Renal pelvis (tissue), 4 donors: ENCODE measurements around the gene PAX5. TPM values are rescaled to one million over a fixed set of nuclear protein-coding genes. Genes with fewer than 3 reads are reported as not detected.

Source experiments
- DNase-seq: peaks from one replicate; pipeline ENCODE4 v3.0.0-alpha.2; 2013
- polyA plus RNA-seq, 3 donors: library from polyadenylated mRNA; unstranded; fragments of 120-200 nt; gene quantifications; one replicate each; pipeline ENCODE4 v1.2.1, GENCODE V29; 2013; ENCODE audit not compliant: insufficient read length in 3 of 3

Gene PAX5
- polyA plus RNA-seq, 3 donors: 0.05 to 0.27 (median 0.09) TPM

GRCh38 chr9:36861528-36862205 lies 172.4 kb downstream of the PAX5 start:
- DNase-seq: no peak

GRCh38 chr9:36858805-36859375 lies 175.2 kb downstream of the PAX5 start:
- DNase-seq: peak; percentile 46

DNA sequence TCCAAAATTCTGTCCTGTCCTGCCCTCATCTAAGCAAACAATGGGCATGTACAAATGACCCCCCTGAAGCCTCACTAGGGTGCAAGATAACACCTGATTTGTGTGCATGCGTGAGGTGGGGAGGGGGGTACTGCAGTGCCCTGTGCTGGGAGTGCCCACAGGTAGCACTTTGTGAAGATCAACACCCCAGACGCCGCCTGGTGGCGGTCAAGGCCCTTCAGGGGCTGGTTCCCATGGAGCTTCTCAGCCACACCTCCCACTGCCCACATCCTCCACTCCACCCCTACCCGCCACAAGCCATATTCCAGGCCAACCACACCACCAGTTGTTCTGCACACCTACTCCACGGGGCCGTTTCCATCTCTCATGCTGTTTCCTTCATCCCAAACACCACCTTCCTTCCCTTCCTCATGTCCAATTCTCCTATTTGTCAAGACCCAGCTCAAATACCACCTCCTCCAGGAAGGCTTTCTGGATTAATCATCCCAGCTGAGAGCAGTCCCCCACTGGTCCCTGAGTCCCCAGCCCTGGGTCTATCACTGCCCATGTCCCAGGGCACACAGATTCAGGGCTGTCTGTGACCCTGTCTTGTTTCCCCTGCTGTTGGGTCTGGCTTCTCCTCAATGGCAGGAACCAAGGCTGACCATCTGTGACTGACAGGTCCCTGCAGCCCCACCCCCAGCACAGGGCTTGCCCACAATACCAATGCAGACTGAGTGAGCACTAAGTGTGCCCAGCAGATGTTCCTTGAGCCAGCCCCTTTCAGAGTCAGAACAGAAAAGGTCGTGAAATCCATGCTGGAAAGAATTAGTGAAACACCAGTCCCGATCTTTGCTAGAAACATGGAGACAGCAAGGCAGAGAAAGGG lies 178.4 kb downstream of the PAX5 start:
- no peak for DNase-seq

GRCh38 chr9:36854751-36855150 lies 179.3 kb downstream of the PAX5 start:
- no peak for DNase-seq

GRCh38 chr9:36854034-36854433 lies 180.0 kb downstream of the PAX5 start:
- no peak for DNase-seq

DNA sequence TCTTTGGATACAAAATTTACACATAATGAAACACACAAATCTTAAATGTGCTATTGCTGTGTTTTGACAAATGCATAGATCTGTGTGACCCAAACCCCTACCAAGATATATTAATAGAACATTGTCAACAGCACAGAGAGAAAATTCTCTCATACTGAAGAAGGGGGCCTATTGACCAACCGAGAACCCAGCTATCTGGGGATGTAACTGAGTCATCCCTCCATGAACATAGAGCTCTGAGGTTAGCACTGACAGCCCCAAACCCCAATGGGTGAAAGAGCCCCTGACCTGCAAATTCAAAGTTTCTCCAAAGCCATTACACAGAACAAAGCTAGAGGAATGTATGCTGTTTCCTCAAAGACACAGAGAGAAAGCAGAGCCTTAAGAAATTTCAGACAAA lies 180.8 kb downstream of the PAX5 start:
- no peak for DNase-seq

- no peak for DNase-seq
Observed at GRCh38 chr9:36849943-36850342, 184.1 kb downstream of the PAX5 start.

GRCh38 chr9:36848946-36849345 lies 185.1 kb downstream of the PAX5 start:
- no peak for DNase-seq

- DNase-seq: peak; percentile 91
Observed at GRCh38 chr9:36847781-36848673, 186.0 kb downstream of the PAX5 start.

GRCh38 chr9:36846621-36847020 lies 187.4 kb downstream of the PAX5 start:
- DNase-seq: no peak

DNA sequence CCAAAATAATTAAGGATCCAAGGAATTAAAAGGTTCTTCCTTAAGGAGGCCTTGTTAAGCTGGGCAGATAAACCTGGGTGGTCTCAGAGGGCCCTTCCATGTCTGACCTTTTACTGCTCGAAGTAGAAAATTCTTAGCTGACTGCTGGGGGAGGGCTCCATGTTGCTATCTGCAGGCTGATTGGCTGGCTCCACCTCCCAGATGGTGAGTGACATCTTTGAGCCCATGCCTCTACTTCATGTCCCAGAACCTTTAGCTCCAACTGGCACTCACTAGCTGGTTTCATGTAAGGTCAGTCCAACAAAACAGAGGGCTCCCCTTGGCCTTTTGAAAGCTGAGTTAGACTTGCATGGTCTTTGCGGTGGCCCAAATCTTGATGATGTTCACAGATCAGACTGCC lies 188.2 kb downstream of the PAX5 start:
- no peak for DNase-seq

- no peak for DNase-seq
Observed at GRCh38 chr9:36844961-36845360, 189.1 kb downstream of the PAX5 start.

DNA sequence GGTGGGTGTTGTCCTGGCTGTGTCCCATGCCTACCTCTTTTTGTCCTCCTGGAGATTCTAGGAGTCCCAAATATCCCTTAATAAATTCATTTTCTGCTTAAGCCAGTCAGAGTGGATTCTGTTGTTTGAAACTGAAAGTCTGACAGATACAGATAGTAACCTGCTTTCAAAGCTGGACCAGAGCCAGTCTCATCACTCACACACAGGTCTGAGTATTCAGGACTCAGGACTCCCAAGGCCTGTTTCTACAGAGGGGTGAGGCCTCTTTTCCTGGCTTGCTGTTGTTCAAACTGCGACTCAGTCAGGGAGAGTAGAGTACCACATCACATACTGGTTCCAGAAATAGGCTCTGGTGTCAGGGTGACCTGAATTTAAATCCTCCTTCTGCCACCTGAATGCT lies 190.1 kb downstream of the PAX5 start:
- DNase-seq: no peak

DNA sequence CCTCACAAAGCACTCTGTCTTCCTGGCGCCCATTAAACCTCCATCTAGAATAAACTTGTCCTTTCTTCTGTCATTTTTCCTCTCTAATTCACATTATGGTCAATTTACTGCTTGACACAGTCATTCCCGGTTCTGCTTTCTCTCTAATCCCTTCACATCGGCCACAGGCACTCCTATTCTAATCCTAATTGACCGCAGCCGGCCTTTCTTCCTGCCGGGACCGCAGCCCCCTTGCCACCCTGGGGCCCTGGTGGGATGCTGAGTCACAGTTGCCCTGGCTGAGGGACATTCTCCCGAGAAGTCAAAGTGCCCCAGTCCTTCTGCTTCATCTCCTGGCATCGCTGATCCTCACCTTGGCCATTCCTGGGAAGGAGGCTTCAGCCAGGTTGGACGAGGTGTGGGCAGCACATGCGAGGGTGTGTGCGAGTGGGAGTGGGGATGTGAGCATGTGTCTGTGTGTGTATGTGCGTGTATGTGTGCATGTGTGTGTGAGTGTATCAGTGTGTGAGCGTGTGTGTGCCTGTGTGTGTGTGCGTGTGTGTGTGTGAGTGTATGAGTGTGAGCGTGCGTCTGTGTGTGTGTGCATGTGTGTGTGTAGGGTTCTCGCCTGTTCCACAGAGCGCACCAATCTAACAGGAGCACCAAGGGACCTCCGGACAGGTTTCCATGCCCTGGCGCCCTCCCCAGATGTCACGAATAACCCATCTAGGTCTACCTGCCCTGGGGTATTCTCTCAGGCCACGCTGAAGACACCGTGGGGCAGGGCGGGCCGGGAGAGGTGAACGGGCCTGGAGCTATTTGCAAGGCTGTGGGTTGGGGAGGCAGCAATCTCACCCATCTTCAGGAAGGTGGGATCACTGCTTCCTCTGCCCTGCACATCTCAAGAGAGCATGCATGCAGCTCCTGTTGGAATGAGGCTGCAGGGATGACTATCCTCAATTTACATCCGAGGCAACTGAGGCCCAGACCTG lies 191.2 kb downstream of the PAX5 start:
- DNase-seq: no peak

GRCh38 chr9:36840898-36841536 lies 193.1 kb downstream of the PAX5 start:
- no peak for DNase-seq

- DNase-seq: no peak
Observed at GRCh38 chr9:36839131-36839885, 194.8 kb downstream of the PAX5 start.

GRCh38 chr9:36837431-36838405 lies 196.3 kb downstream of the PAX5 start:
- no peak for DNase-seq

DNA sequence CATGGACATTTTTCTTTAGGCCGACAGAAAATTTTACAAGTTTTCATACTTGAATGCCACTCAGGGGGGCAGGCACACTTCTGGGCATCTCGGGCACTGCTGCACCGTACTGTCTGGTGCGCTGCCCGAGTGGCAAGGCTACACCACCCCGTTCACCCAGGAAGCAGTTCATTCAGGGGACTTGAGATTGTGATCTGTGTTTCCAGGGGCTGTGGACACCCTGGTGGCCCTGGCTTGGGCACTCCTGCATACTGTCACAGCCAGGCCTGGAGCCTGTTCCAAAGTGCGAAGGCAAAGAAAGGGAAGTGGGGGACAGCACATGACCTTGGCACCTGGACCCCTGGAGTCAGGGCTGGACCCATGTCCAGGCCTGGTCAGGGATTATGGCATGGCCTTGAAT lies 197.6 kb downstream of the PAX5 start:
- no peak for DNase-seq
